Ovary (tissue), 9 donors: ENCODE data around the gene PLEKHH2. TPM values are rescaled to one million over a fixed set of nuclear protein-coding genes. Genes with fewer than 3 reads are reported as not detected.

Experiments used
- DNase-seq, 5 donors: peaks; one replicate each; pipeline ENCODE4 v3.0.0-alpha.2; 2019 to 2020
- H3K27ac ChIP-seq, 2 donors: fragments of 200-600 bp; one replicate each; pipeline versions ENCODE4 v1.5.1 to v1.8.0; 2019 to 2022
- H3K27me3 ChIP-seq: fragments of 200-600 bp; one replicate; pipeline ENCODE4 v1.8.0; 2022
- H3K36me3 ChIP-seq: fragments of 200-600 bp; sonication (generic); one replicate; pipeline ENCODE4 v1.5.1; 2019
- H3K4me1 ChIP-seq: one replicate; pipeline ENCODE4 v1.8.1; 2013; ENCODE audit warnings: mild to moderate bottlenecking, moderate library complexity; ENCODE audit not compliant: insufficient read depth
- H3K4me3 ChIP-seq: fragments of 200-600 bp; sonication (generic); one replicate; pipeline ENCODE4 v1.5.1; 2017
- H3K9me3 ChIP-seq, 2 donors: fragments of 200-600 bp in 1 of 2; sonication (generic) in 1 of 2; one replicate each; pipeline versions ENCODE4 v1.5.1 to v1.8.1; 2013 to 2019; ENCODE audit warnings: mild to moderate bottlenecking in 1 of 2, moderate library complexity in 1 of 2
- EP300 ChIP-seq: sonication (generic); formaldehyde crosslinking; IDR thresholded peaks from one replicate; pipeline ENCODE4 v1.6.1; 2017; ENCODE audit warnings: antibody characterized with exemption
- POLR2A ChIP-seq: fragments of 450-650 bp; IDR thresholded peaks from one replicate; pipeline ENCODE4 v1.6.1; 2017; ENCODE audit warnings: antibody characterized with exemption, mild to moderate bottlenecking, moderate library complexity
- WGBS, 3 donors: extraction: QIAGEN DNeasy Blood & Tissue Kit in 1 of 3; methylation state at CpG; one replicate each; pipeline versions ENCODE4 v1.1.5 to v1.1.7; 2013 to 2017; 5-methylcytosine and 5-hydroxymethylcytosine counted together
- intact Hi-C, 4 donors: fragments of 100-400 bp; cut with DNase I; formaldehyde crosslinking; loops; one replicate each; pipeline versions ENCODE4 v1.11.0 to v1.15.1; 2022 to 2023
- polyA plus RNA-seq, 2 donors: library from polyadenylated mRNA; stranded (reverse); fragments of 200-250 nt in 1 of 2; fragments of 350-450 nt in 1 of 2; fragmentation: Illumina TruSeq in 1 of 2; extraction: RNeasy Lipid Tissue Mini Kit (QIAGEN cat#74804) in 1 of 2; gene quantifications; one replicate each; pipeline ENCODE4 v1.2.3, GENCODE V29; 2013 to 2014
- total RNA-seq, 7 donors: library from RNA; depleted of rRNA in 2 of 7; stranded (reverse); fragments of >200 nt in 2 of 7; fragmentation: NEBNext Ultra II Directional in 3 of 7; extraction: Animal tissue kit (Norgen Biotek cat#: 25700) in 3 of 7; gene quantifications; one replicate each; pipeline versions ENCODE4 v1.1.0 to v1.2.4, GENCODE V29; 2016 to 2023
- TF ChIP-seq, protein P1 (sequence below), 3 donors: fragments of 450-650 bp in 2 of 3; fragments of 200-600 bp in 1 of 3; IDR thresholded peaks; one replicate each; pipeline versions ENCODE4 v1.5.1 to v1.8.0; 2016 to 2022; ENCODE audit warnings: antibody characterized with exemption in 3 of 3, mild to moderate bottlenecking in 1 of 3
- donor health status: DM: no; HTN: no; CAD: no; lungs with moderate emphysema.
- donor health status: DM: no; HTN: no; CAD: no.
- donor health status: Bipolar disorder and iron deficiency.
- donor health status: DM: yes; HTN: yes; CAD: no.
- donor health status: DM: no; HTN: no; CAD: no.
- donor health status: DM: yes; HTN: yes; CAD: no.

Gene PLEKHH2
- total and polyA plus RNA-seq, 9 donors: 15.8 to 66.5 (median 37.2) TPM

GRCh38 chr2:43737097-43737854 lies 100.2 kb downstream of the PLEKHH2 start:
- Histone ChIP-seq H3K27me3 (no peaks in the 10 kb centered on the region), H3K4me3 (no peak overlapping the region), H3K27ac (no peak overlapping the region), H3K4me1 (no peaks in the 10 kb centered on the region), H3K9me3 (no peaks in the 10 kb centered on the region), H3K36me3 (no peaks in the 10 kb centered on the region)
- WGBS, 3 donors: 59 to 80% (median 68%) methylated on average over 8 of the region's 8 CpGs
- TF ChIP-seq POLR2A: no peak
- TF ChIP-seq, protein P1, sequence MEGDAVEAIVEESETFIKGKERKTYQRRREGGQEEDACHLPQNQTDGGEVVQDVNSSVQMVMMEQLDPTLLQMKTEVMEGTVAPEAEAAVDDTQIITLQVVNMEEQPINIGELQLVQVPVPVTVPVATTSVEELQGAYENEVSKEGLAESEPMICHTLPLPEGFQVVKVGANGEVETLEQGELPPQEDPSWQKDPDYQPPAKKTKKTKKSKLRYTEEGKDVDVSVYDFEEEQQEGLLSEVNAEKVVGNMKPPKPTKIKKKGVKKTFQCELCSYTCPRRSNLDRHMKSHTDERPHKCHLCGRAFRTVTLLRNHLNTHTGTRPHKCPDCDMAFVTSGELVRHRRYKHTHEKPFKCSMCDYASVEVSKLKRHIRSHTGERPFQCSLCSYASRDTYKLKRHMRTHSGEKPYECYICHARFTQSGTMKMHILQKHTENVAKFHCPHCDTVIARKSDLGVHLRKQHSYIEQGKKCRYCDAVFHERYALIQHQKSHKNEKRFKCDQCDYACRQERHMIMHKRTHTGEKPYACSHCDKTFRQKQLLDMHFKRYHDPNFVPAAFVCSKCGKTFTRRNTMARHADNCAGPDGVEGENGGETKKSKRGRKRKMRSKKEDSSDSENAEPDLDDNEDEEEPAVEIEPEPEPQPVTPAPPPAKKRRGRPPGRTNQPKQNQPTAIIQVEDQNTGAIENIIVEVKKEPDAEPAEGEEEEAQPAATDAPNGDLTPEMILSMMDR (IDR thresholded peaks at IDR 0.05): no peak
- TF ChIP-seq EP300: no peak
- no peak for DNase-seq
- intact Hi-C loops: no loop called here

- intact Hi-C loops: no loop called here
- TF ChIP-seq EP300 (no peak), POLR2A (no peak)
- TF ChIP-seq, protein P1 (IDR thresholded peaks at IDR 0.05): no peak
- H3K4me1 ChIP-seq: no peaks in the 10 kb centered on the region
Measured at GRCh38 chr2:43737855-43738254, 100.8 kb downstream of the PLEKHH2 start.

GRCh38 chr2:43738257-43738656 lies 101.2 kb downstream of the PLEKHH2 start:
- Histone ChIP-seq H3K27me3 (no peaks in the 10 kb centered on the region), H3K9me3 (no peaks in the 10 kb centered on the region), H3K36me3 (no peaks in the 10 kb centered on the region), H3K27ac (no peak overlapping the region), H3K4me1 (no peaks in the 10 kb centered on the region), H3K4me3 (no peak overlapping the region)
- 85 to 95% (median 93%) methylated on average over 2 of the region's 2 CpGs for WGBS, 3 donors
- TF ChIP-seq, protein P1 (IDR thresholded peaks at IDR 0.05): no peak
- no peak for TF ChIP-seq EP300
- no peak for TF ChIP-seq POLR2A
- intact Hi-C loops: no loop called here
- DNase-seq: no peak

More at GRCh38 chr2:43737855-43738254, 100.8 kb downstream of the PLEKHH2 start:
- Histone ChIP-seq H3K27me3 (no peaks in the 10 kb centered on the region), H3K27ac (no peak overlapping the region), H3K4me3 (no peak overlapping the region), H3K9me3 (no peaks in the 10 kb centered on the region), H3K36me3 (no peaks in the 10 kb centered on the region)
- DNase-seq: no peak
- 78 to 84% (median 81%) methylated on average over 2 of the region's 2 CpGs for WGBS, 3 donors

DNA sequence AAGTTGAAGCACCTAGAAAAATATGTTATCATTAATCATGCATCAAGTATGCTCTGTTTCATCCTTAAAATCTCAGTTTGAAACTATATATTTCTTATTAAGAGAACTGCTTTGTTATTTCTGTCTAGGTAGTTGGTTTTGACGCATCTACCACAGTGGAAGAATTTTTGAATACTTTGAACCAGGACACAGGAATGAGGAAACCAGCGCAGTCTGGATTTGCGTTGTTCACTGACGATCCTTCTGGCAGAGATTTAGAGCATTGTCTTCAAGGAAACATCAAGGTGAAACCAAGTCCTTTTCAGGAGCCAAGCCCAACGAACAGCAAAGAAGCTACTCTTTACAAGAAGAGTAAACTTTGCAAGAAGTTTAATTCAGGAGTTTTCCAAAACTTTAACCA lies 106.6 kb downstream of the PLEKHH2 start:
- Histone ChIP-seq H3K4me3 (no peak overlapping the region), H3K27me3 (no peaks in the 10 kb centered on the region), H3K9me3 (no peaks in the 10 kb centered on the region), H3K27ac (no peak overlapping the region), H3K4me1 (peaks cover 3% of the 10 kb centered on the region), H3K36me3 (no peaks in the 10 kb centered on the region)
- 86 to 89% (median 88%) methylated on average over 5 of the region's 5 CpGs for WGBS, 3 donors
- DNase-seq: no peak
- intact Hi-C loops: no loop called here
- TF ChIP-seq, protein P1 (IDR thresholded peaks at IDR 0.05): no peak
- TF ChIP-seq EP300 (no peak), POLR2A (no peak)
